DMS79 treated with DMSO at 0.1 percent for 48 hours (cell line): Measurements from ENCODE around the gene ADD1.

ENCODE experiments used
- DNase-seq: peaks from one replicate; lab custom pipeline; 2025; lab: John Stamatoyannopoulos, UW

The ADD1 gene

GRCh38 chr4:2805712-2806389, 37.8 kb upstream of the ADD1 start:
- no peak for DNase-seq

DNA sequence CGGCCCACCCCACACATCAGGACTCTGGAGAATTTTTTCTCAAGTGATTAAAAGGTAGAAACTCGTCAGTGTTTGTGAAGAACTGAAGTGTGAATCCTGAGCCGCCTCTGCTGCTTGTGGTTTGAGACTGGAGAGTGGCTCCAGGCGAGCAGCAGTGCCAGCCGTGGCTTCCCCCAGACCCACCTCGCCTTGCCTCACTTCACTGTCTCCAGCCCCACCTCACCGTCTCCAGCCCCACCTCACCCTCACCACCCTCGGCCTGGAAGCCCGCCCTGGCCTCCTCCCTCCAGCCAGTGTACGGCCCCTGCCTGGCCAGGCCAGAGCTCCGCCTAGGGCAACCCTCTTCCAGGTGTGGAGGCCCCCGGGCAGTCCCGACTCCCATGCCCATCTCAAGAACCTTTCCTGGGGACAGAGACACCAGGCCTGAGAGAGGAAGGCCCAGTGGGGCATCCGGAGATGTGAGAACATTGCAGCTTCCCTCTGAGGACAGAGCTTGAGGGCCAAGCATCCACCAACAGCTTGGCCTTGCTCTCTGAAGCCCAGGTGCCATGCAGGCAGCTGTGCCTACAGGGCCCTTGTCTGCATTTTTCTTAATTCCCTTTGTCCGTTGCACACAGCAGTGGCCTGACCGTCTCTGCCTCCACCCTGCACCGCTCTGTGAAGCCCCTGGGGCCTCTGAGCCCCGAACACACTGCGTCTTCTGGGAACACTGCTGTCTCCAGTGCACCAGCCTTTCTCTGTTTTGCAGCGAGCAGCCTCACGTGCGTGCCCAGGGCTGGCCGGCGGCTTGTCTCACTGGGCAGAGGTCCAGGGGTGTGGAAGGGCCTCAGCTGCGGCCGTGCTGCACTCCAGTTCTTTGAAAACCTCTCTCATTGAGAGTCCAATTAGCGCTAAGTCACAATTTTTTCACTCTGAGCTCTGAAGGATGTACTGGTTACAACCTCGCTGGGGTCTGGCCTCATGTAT, 37.0 kb upstream of the ADD1 start:
- DNase-seq, result peak; percentile 7

DNA sequence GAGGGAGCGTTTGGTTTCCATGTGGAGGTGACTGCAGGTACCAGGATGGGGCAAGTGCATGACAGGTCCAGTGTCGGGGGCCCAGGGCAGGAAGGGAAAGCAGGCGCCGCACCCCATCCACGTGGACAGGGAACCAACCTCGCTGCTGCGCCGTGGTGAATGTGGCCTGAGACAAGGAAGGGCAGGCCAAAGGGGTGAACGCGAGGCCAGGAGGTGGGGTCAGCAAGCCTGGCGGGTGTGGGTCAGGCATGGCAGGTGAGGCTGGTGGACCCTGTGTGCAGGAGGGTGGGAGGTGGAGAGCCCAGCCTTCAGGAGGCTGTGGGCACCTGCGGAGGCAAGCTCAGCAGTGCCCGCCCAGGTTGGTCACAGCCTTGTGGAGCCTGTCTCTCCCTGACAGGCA, 36.1 kb upstream of the ADD1 start:
- DNase-seq, result no peak

DNA sequence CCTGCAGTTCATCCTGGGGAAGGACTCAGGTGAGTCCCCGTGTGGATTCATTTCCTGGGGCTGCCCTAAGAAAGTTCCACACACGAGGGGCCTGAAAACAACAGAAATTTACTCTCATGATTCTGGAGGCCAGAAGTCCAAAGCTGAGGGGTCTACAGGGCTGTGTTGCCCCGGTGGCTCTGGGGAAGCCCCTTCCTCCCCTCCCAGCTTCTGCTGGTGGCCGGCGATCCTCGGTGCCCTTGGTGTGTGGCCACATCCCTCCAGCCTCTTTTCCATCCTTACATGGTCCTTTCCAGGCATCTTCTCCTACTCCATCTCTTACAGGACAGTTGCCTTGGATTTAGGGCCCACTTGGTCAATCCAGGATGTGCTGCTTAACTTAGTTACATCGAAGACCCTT, 35.6 kb upstream of the ADD1 start:
- DNase-seq, result no peak

- DNase-seq, result no peak
Observed at GRCh38 chr4:2809610-2810180, 33.9 kb upstream of the ADD1 start.

DNA sequence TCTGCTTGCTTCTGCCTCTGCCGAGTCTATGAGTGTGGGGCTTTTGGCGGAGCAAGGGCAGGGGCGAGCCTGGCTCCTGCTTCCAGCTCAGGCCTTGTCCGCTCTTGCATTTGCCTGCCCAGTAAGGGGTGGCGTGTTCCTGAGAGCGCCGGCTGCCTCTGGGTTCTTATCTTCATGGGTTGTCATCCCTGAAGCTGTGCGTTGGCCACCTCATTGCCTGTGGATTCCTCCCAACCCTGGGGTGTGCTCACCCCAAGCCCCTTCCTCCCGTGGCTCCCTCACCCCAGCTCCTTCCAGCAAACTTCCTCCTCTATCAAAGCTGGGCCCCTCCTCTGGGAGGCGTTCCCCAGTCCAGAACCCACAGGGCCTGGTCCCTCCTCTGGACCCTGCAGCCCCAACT, 33.3 kb upstream of the ADD1 start:
- DNase-seq, result no peak

- DNase-seq, result peak; percentile 13
Observed at GRCh38 chr4:2811830-2812611, 31.6 kb upstream of the ADD1 start.

GRCh38 chr4:2812612-2813354, 30.9 kb upstream of the ADD1 start:
- DNase-seq, result no peak

DNA sequence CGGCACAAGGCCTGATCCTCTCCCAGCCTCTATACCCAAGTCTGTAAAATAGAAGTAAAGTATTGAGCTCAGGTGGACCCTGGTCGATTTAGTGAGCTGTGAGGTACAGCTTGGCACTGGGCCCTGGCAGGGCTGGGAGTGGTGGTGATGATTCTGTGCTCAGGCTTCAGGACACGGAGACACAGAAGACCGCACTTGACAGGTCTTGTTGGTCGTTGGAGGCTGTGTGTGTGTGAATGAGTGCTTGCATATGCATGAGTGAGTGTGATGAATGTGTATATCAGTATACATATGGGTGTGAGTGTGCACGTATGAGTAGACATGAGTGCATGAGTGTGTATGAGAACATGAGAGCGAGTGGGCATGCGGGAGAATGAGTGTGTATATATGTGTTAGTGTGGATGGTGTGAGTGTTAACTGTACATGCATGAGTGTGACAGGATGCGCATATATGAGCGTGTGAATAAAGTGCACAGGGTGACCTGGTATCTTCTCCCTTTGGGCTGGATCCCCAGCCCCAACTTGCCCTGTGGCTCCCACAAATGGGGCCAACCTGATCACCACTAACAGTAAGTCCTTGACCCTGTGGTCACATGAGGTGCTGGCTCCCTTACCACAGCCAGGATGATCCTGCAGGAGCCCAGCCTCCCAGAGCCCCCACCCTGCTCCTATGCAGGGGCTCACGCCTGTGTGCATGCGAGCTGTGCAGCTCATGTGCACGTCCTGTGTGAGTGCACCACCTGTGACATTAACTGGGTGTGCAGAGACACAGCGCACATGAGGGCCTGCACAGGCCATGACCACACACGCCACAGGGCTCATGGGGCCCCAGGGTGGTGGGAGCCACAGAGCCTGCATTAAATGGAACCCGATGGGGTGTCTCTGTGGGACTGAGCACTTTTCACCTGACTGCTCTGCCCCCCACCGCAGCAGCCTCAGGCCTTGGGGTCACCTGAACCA, 29.9 kb upstream of the ADD1 start:
- no peak for DNase-seq

DNA sequence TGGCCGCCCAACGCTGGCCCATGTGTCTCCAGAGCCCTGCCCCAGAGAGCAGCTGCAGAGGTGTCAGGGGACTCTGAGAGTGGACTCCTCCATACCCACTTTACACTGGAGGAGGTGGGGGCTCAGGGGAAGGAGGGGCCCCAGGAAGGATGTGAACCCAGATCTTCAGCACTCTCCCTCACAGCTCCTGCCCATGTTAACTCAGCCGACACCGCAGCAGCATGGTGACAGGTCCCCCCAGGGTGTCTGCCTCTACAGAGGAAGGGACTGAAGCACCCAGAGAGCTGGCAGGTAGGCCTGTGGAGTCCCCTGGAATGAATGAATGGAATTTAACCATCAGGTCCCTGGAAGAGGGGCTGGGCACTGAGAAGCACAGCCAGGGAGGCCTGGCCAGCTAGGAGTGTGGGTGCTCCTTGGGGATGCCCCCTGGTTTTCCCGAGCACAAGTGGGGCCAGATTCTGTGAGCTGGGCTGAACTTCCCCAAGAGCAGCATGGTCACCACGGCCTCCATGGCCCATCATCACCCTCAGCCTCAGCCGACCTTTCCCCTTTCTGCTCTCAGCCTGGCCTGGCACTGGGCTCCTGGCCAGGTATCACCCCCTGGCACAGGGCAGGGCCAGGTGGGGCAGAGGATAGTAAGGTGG, 28.9 kb upstream of the ADD1 start:
- DNase-seq, result no peak

- no peak for DNase-seq
Observed at GRCh38 chr4:2816401-2816954, 27.2 kb upstream of the ADD1 start.

GRCh38 chr4:2817137-2817536, 26.5 kb upstream of the ADD1 start:
- no peak for DNase-seq

DNA sequence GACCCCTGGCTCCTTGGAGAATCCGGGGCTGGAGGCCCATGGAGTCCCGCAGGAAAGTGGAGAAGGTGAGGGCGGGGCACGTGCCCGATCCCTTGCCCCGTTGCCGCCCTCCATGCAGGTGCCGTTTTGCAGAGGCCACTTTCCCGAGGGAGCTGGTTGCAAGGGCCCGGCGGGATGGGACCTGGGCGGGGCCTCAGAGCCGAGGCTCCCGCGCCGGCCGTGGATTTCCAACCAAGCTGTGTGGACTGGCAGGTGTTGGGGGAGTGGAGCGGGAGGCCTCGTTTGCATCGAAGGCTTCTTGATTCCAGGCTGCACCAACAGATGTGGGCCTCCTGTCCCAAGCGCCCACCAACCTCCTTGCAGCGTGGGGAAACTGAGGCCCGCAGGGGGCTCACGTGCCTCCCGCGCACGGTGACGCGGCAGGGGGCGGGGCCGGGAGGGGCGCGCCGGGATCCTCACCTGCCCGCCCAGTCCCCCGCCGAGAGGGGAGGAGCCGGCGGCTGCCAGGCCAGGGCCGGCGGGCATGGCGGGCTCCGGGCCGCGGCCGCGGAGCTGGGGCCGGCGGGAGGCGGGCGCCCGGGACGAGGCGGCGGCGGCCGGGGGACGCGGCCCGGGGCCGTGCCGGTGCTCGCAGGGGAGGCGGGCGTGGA, 25.8 kb upstream of the ADD1 start:
- no peak for DNase-seq

DNA sequence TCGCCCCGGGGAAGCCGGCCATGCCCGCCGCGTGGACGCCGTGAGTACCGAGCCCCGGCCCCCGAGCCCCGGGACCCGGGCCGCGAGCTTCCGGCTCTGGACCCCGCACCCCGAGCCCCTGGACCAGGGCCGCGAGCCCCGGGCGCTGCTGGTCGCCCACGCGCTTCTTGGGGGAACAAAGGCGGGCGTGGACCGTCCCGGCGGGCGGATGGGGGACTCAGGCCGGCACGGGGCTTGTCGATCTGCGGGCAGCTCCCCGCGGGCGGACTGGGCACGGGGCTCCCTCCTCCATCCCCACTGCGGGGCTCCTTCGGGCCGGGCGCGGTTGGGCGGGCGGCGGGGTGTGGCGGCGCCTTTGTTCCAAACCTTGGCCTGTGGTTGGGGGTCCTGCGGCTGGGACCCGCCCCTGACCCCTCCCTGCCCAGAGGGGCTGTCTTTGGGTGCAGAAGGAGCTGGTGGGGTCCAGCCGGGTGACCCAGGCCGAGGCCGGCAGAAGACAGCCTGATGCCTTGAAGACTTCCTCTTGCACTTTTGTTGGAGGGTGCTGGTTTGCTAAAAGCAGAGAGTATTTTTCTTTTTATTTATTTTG, 25.2 kb upstream of the ADD1 start:
- no peak for DNase-seq

DNA sequence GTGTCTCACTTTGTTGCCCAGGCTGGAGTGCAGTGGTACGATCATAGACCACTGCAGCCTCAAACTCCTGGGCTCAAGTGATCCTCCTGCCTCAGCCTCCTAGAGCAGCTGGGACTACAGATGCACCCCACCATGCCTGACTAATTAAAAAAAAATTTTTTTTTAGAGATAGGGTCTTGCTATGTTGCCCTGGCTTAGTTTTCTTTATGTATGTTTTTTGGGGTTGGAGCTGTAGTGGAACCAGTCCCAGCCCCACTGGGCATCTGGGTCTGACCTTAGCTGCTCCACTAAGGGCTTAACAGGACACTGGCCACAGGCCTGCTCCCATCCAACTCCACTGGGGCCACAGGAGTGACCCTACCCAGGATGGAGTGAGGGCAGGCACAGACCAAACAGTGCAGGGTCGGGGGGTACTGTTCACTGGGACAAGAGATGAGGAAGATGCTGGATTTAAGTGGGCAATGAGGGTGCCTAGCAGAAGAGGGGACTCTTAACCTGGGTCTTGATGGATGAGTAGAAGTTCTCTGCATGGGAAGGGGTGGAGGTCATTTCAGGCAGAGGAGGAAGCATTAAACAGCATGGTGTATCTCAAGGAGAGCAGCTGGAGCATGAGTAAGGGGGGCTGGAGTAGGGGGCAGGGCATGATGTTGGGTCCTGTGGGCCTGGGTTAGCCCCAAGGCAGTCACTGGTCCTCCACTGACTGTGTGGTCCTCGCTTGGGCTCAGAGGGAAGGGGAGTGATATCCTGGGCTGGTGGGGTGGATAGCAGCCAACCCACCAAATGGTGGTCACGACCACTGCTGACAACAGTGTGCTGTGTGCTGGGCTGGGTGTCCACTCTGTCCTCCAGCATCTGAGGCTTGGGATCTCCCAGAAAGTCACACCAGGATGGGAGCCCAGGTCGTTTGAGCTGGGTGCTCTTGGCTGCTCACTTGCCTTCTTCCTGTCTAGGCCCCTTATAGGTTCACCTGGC, 24.1 kb upstream of the ADD1 start:
- no peak for DNase-seq

DNA sequence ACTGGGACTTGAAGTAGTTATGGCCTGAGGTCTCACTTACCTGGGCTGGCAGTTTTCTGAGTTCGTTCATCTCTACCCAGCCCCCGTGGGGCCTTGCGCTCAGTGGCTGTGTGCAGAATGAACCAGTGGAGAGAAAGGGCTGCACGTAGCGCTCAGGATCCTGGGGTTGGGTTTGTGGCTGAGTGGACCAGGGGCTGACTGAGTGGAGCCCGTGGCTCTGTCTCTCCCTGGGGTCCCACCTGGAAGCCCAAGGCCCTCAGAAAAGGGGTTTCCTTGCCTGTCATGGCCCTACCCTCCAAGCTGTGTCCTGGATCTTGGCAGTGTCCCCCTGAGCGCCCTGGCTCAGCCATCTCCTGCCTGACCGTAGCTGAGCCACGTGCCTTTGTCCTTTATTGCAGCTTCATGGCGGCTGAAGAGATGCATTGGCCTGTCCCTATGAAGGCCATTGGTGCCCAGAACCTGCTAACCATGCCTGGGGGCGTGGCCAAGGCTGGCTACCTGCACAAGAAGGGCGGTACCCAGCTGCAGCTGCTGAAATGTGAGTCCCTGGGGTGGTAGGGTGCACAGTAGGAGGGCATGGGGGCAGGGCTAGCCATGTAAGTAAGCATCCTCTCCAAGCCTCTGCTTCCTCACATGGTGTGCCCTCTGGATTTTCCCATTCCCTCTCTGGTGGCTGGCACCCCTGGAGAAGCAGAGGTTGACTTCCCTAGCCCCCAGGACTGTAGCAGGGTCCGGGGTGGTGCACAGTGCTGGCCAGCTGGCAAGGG, 23.2 kb upstream of the ADD1 start:
- DNase-seq, result no peak
